GM12878 (cell line): ENCODE results near the gene TRPM7. TPM values are rescaled to one million over a fixed set of nuclear protein-coding genes. Genes with fewer than 3 reads are reported as not detected.

ENCODE experiments used
- ATAC-seq: fragments of 200-7000 bp; cut with Tn5 transposase; 3 replicates; pipeline ENCODE4 v1.9.1; 2020; ENCODE audit warnings: mild to moderate bottlenecking, moderate library complexity
- BruUV-seq: library from RNA; stranded (reverse); fragments of 400-500 nt; replicated peaks from 2 replicates; lab custom pipeline; 2021; lab: Mats Ljungman, UMichigan
- CTCF ChIA-PET: fragments of 300-600 bp; sonication (Branson Sonifier 250); formaldehyde crosslinking; extraction: SDS; loops from one replicate; lab custom pipeline; 2021; ENCODE audit warnings: inconsistent platforms; lab: Yijun Ruan, JAX
- POLR2A ChIA-PET: fragments of 350-600 bp; formaldehyde crosslinking; extraction: SDS; loops from one replicate; lab custom pipeline; 2021; ENCODE audit warnings: inconsistent platforms; lab: Charles Lee
- RAD21 ChIA-PET: fragments of 300-600 bp; sonication (Branson Sonifier 250); formaldehyde crosslinking; loops from one replicate; lab custom pipeline; 2023; ENCODE audit warnings: antibody characterized with exemption; ENCODE audit not compliant: unreplicated experiment; lab: Charles Lee
- SMC1A ChIA-PET: fragments of 300-600 bp; sonication (Branson Sonifier 250); formaldehyde crosslinking; loops from one replicate; lab custom pipeline; 2023; ENCODE audit not compliant: unreplicated experiment, uncharacterized antibody; lab: Charles Lee
- DNase-seq: peaks from one replicate; pipeline ENCODE4 v3.0.0-alpha.2; 2011; ENCODE audit warnings: low read depth, low spot score
- FAIRE-seq: peaks from 3 replicates; lab custom pipeline; 2011; peaks lifted over from hg19 to GRCh38; lab: Jason Lieb, UNC
- H2AFZ ChIP-seq: 2 replicates; pipeline ENCODE4 v1.6.0; 2011; ENCODE audit warnings: low read depth, low read length, control low read depth; ENCODE audit not compliant: control insufficient read depth
- H3K27ac ChIP-seq: 2 replicates; pipeline ENCODE4 v1.5.1; 2011; ENCODE audit warnings: control low read depth; ENCODE audit not compliant: control insufficient read depth, insufficient read depth
- H3K27me3 ChIP-seq, 2 experiments: replicated peaks in 1 of 2; 2 replicates each; pipeline versions ENCODE4 v1.6.0 to v1.6.1; 2011; ENCODE audit warnings: low read length in 1 of 2; ENCODE audit not compliant: control insufficient read depth in 2 of 2, insufficient read depth in 2 of 2
- H3K36me3 ChIP-seq, 2 experiments: 2 replicates each; pipeline ENCODE4 v1.5.1; 2011; ENCODE audit warnings: low read length in 1 of 2; ENCODE audit not compliant: control insufficient read depth in 2 of 2, insufficient read depth in 2 of 2
- H3K4me1 ChIP-seq: 2 replicates; pipeline ENCODE4 v1.6.1; 2011; ENCODE audit warnings: mild to moderate bottlenecking, low read length, moderate library complexity, mixed read lengths; ENCODE audit not compliant: control insufficient read depth, insufficient read depth
- H3K4me2 ChIP-seq: 2 replicates; pipeline ENCODE4 v1.6.0; 2011; ENCODE audit warnings: control low read depth; ENCODE audit not compliant: control insufficient read depth, insufficient read depth
- H3K4me3 ChIP-seq: fragments of 200-600 bp; sonication (generic); 2 replicates; pipeline ENCODE4 v1.5.1; 2016
- H3K79me2 ChIP-seq: 2 replicates; pipeline ENCODE4 v1.6.0; 2011; ENCODE audit warnings: low read length; ENCODE audit not compliant: control insufficient read depth, insufficient read depth
- H3K9ac ChIP-seq: 2 replicates; pipeline ENCODE4 v1.8.0; 2011; ENCODE audit warnings: low read length, control low read depth, mixed read lengths; ENCODE audit not compliant: control insufficient read depth, insufficient read depth
- H3K9me3 ChIP-seq: replicated peaks from 3 replicates; pipeline ENCODE4 v1.5.1; 2011; ENCODE audit warnings: mild to moderate bottlenecking, low read length; ENCODE audit not compliant: control insufficient read depth, insufficient read depth
- H4K20me1 ChIP-seq: 2 replicates; pipeline ENCODE4 v1.6.0; 2011; ENCODE audit not compliant: control insufficient read depth, insufficient read depth
- ATF7 ChIP-seq: fragments of 450-650 bp; IDR thresholded peaks from 2 replicates; pipeline ENCODE4 v1.6.1; 2016; ENCODE audit warnings: low read depth, mild to moderate bottlenecking
- BACH1 ChIP-seq: fragments of 450-650 bp; IDR thresholded peaks from 2 replicates; pipeline ENCODE4 v1.6.1; 2017; ENCODE audit warnings: mild to moderate bottlenecking, borderline replicate concordance
- BHLHE40 ChIP-seq, 2 experiments: fragments of 450-650 bp in 1 of 2; IDR thresholded peaks; 2 replicates each; pipeline ENCODE4 v1.6.1; 2011 to 2017; ENCODE audit warnings: low read depth in 2 of 2, borderline replicate concordance in 1 of 2, improper control_type of control experiment in 1 of 2, low read length in 1 of 2, mild to moderate bottlenecking in 1 of 2
- IRF4 ChIP-seq: IDR thresholded peaks from 2 replicates; pipeline ENCODE4 v1.6.1; 2011; ENCODE audit warnings: low read depth, low read length
- JUND ChIP-seq: IDR thresholded peaks from 2 replicates; pipeline ENCODE4 v1.6.1; 2012; ENCODE audit warnings: low read depth, mild to moderate bottlenecking, low read length, improper control_type of control experiment, moderate library complexity
- MYB ChIP-seq: fragments of 150-350 bp; IDR thresholded peaks from 2 replicates; pipeline ENCODE4 v1.6.1; 2014; ENCODE audit warnings: mild to moderate bottlenecking, low read depth, low read length, borderline replicate concordance
- NFYA ChIP-seq: IDR thresholded peaks from 2 replicates; pipeline ENCODE4 v1.6.1; 2011; ENCODE audit warnings: low read depth, mild to moderate bottlenecking, low read length, improper control_type of control experiment, borderline replicate concordance
- POLR2AphosphoS5 ChIP-seq: IDR thresholded peaks from 2 replicates; pipeline ENCODE4 v1.6.1; 2011; ENCODE audit warnings: mild to moderate bottlenecking, low read length, inconsistent platforms
- RAD51 ChIP-seq: fragments of 450-650 bp; IDR thresholded peaks from 2 replicates; pipeline ENCODE4 v1.6.1; 2016; ENCODE audit warnings: moderate library complexity, mild to moderate bottlenecking, inconsistent platforms
- SUZ12 ChIP-seq: fragments of 200-600 bp; sonication (generic); IDR thresholded peaks from one replicate; pipeline ENCODE4 v1.6.1; 2018; ENCODE audit warnings: antibody characterized with exemption, mild to moderate bottlenecking; ENCODE audit not compliant: unreplicated experiment
- ZNF384 ChIP-seq: IDR thresholded peaks from 2 replicates; pipeline ENCODE4 v1.6.1; 2012; ENCODE audit warnings: low read depth, mild to moderate bottlenecking, low read length, improper control_type of control experiment, borderline replicate concordance
- WGBS: methylation state at CpG from one replicate; pipeline ENCODE4 v1.1.6; 2016; ENCODE audit warnings: low lambda C conversion rate; ENCODE audit not compliant: insufficient replicate concordance, insufficient coverage; ENCODE audit errors: missing lambda C conversion rate; 5-methylcytosine and 5-hydroxymethylcytosine counted together
- in situ Hi-C: fragments of 300-500 bp; cut with MboI; formaldehyde crosslinking; loops from 9 replicates; pipeline ENCODE4 v1.14.3; 2018; ENCODE audit warnings: mixed read lengths
- intact Hi-C: fragments of 100-400 bp; cut with micrococcal nuclease; formaldehyde crosslinking; loops from one replicate; pipeline ENCODE4 v1.14.2; 2022; ENCODE audit not compliant: unreplicated experiment
- polyA plus RNA-seq, 11 experiments: library from polyadenylated mRNA; depleted of rRNA in 4 of 11; unstranded in 6 of 11; stranded (reverse) in 5 of 11; fragments of >200 nt; fragmentation: Nextera tagmentation in 4 of 11; fragmentation: Illumina TruSeq in 1 of 11; extraction: Ambion mirVana in 4 of 11; extraction: Trizol in 1 of 11; gene quantifications; 1 replicate in 1 of 11; 2 replicates in 10 of 11; pipeline versions ENCODE4 v1.2.1 to v1.2.3, GENCODE V29; 2011 to 2016; ENCODE audit warnings: inconsistent platforms in 2 of 11, missing spikeins in 2 of 11, low read depth in 1 of 11
- total RNA-seq, 4 experiments: library from RNA; depleted of rRNA in 3 of 4; stranded (reverse); fragments of >200 nt in 3 of 4; fragmentation: Illumina TruSeq in 1 of 4; extraction: Trizol in 1 of 4; gene quantifications; 2 replicates each; pipeline versions ENCODE4 v1.2.1 to v1.2.3, GENCODE V29; 2013 to 2021

The TRPM7 gene
- total and polyA plus RNA-seq, 10 of the 15 experiments (the other 5 are each of a cell fraction or from before 2014, with no cell fraction given): 4.5 to 49.7 (median 22.5) TPM

DNA sequence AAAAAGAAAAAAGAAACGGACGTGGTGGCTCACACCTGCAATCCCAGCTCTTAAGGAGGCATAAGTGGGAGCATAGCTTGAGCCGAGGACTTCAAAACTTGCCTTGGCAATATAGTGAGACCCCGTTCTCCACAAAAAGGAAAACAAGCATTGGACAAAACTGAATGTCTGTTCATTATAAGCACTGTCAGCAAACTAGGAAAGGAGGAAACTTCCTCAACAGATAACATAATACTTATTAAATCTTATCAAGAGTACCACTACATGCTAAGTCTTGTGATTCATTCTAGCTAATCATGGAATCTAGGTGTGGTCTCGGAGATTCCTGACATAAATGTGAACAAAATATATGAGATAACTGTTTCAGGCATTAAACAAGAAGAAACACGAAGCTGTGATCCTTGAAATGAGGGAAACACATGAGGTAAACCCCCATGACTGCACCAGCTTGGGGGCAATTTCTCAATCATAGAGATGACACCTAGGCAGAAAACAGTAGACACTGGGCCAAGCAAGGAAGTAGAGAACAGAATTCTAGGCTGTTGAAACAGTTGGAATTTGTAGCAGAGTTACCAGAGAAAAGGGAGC lies 33.3 kb downstream of the TRPM7 start:
- no peak overlapping the region for H3K9ac ChIP-seq
- no peak for DNase-seq
- ChIA-PET RAD21 (no interaction called here), CTCF (no interaction called here), SMC1A (interaction anchor here (0.7 to 1.3 kb wide), 4 partner anchors 12 to 1230 kb away, joined by 3 to 5 read pairs (median 4); partner anchors contain the start of gene FGF7), POLR2A (no interaction called here)
- no peak overlapping the region for H3K4me2 ChIP-seq
- peaks cover 7% of the 10 kb centered on the region for H3K4me1 ChIP-seq
- FAIRE-seq: no peak
- H3K36me3 ChIP-seq: peaks cover 18 to 23% of the 10 kb centered on the region in 2 experiments
- TF ChIP-seq POLR2AphosphoS5 (no peak), RAD51 (no peak), IRF4 (no peak), BHLHE40 (IDR thresholded peaks at IDR 0.05; ENCODE audit: borderline replicate concordance in 1 of 2, low read depth in 2 of 2, low read length in 1 of 2) (no peak), MYB (no peak), JUND (no peak), ATF7 (no peak), NFYA (no peak), ZNF384 (no peak), SUZ12 (no peak), BACH1 (no peak)
- no peak for ATAC-seq
- intact Hi-C loops (no loop called here), in situ Hi-C loops (no loop called here)
- H3K27me3 ChIP-seq: no peaks in the 10 kb centered on the region
- no peaks in the 10 kb centered on the region; the same call in 2 of the 3 replicates for H3K9me3 ChIP-seq
- no peak overlapping the region for H3K27ac ChIP-seq
- H3K4me3 ChIP-seq: no peak overlapping the region
- no peaks in the 10 kb centered on the region for H4K20me1 ChIP-seq
- no peaks in the 10 kb centered on the region for H3K79me2 ChIP-seq
- no peak overlapping the region for H2AFZ ChIP-seq
- 98% methylated on average over 6 of the region's 6 CpGs for WGBS
- BruUV-seq: no TSS peak
